HG03066 (cell line): ENCODE results near the gene JARID2.

Experiments used
- ATAC-seq: cut with Tn5 transposase; IDR thresholded peaks from one replicate; pipeline ENCODE4 v1.9.1; 2021; ENCODE audit warnings: low read depth; ENCODE audit not compliant: unreplicated experiment

Gene JARID2

GRCh38 chr6:15549371-15549770 is 303.5 kb downstream of the JARID2 start:
- ATAC-seq, result no peak

GRCh38 chr6:15550546-15551123 is 304.8 kb downstream of the JARID2 start:
- no peak for ATAC-seq

- ATAC-seq, result no peak
Measured at GRCh38 chr6:15551262-15551661, 305.4 kb downstream of the JARID2 start.

- no peak for ATAC-seq
Measured at GRCh38 chr6:15551798-15552197, 305.9 kb downstream of the JARID2 start.

- ATAC-seq, result no peak
Measured at GRCh38 chr6:15553031-15553430, 307.2 kb downstream of the JARID2 start.

- ATAC-seq, result no peak
Measured at GRCh38 chr6:15553736-15554294, 307.9 kb downstream of the JARID2 start.

GRCh38 chr6:15554728-15555100 is 308.8 kb downstream of the JARID2 start:
- ATAC-seq, result no peak

GRCh38 chr6:15555101-15556038 is 309.5 kb downstream of the JARID2 start:
- no peak for ATAC-seq

- ATAC-seq, result no peak
Measured at GRCh38 chr6:15556711-15557110, 310.8 kb downstream of the JARID2 start.

- ATAC-seq, result no peak
Measured at GRCh38 chr6:15557174-15557573, 311.3 kb downstream of the JARID2 start.

- ATAC-seq, result no peak
Measured at GRCh38 chr6:15560713-15561112, 314.8 kb downstream of the JARID2 start.

GRCh38 chr6:15561447-15562199 is 315.8 kb downstream of the JARID2 start:
- no peak for ATAC-seq

- ATAC-seq, result no peak
Measured at GRCh38 chr6:15562977-15563376, 317.1 kb downstream of the JARID2 start.

- no peak for ATAC-seq
Measured at GRCh38 chr6:15569035-15569995, 323.4 kb downstream of the JARID2 start.

- no peak for ATAC-seq
Measured at GRCh38 chr6:15570171-15570570, 324.3 kb downstream of the JARID2 start.
